ENCODE data around the gene CCR1.

CCR1 gene

DNA sequence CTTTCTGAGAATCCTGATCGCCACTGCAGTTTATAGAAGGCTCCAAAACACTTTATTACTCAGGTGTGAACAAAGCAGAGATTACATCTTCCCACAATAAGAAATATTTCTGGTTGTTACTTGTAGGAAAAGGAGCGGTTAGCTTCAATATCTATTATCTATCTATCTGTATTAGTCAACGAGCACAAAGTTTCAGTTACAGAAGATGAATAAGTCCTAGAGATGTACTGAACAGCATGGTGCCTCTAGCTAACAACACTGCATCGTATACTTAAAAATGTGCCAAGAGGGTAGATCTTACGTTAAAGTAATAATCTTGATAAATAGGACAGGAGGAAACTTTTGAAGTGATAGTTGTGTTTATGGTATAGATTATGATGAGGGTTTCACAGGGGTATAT is 23.2 kb upstream of the CCR1 start (continued):
- TF ChIP-seq, protein P1, sequence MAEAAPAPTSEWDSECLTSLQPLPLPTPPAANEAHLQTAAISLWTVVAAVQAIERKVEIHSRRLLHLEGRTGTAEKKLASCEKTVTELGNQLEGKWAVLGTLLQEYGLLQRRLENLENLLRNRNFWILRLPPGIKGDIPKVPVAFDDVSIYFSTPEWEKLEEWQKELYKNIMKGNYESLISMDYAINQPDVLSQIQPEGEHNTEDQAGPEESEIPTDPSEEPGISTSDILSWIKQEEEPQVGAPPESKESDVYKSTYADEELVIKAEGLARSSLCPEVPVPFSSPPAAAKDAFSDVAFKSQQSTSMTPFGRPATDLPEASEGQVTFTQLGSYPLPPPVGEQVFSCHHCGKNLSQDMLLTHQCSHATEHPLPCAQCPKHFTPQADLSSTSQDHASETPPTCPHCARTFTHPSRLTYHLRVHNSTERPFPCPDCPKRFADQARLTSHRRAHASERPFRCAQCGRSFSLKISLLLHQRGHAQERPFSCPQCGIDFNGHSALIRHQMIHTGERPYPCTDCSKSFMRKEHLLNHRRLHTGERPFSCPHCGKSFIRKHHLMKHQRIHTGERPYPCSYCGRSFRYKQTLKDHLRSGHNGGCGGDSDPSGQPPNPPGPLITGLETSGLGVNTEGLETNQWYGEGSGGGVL (tag by site-specific recombination; IDR thresholded peaks at IDR 0.05), result no peak
- no peak for TF ChIP-seq BCL11B (tag by site-specific recombination; IDR thresholded peaks at IDR 0.05; ENCODE audit: low read depth)

DNA sequence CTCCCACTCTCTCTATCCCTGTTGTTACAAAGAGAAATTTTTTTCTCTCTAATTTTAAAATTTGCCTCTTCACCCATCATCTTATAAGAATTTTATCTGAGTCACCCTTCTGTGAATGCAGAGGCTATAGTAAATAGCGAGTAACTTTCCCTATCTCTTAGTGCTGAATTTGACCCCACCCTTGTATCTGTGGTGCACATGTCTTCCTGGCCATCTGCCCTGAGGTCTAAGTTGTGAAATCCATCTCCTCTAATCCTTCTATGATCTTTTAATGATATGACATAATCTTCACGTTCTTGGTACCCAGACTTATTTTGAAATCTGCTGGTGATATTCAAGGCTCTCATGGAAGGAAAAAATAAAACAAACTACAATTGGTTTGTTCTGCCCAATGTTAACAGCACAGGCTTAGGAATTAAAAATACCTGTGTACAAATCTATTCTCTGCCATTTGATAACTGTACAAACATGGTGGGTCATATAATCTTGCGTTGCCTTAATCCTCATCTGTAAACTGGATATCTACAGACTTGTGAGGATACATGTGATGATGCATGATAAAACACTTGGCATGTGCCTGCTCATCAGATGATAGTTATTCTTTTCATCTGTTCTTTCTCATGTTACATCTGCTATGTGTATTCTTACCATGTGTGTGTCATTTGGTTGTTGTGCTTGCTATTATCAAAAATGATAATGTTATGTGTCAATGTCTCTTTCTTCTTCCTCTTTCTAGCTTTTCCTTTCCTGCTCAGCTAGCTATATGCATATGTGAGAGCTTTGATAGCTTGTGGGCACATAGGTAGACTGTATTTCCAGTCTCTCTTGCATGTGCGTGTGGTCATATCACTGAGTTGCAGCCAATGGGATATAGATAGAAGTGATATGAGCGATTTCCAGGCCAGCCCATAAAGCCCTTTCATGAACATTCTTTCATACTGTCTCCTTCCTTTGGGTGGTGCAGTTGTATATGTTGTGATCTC is 20.4 kb upstream of the CCR1 start:
- CTCF ChIA-PET, result interaction anchor here (0.6 kb wide), 1 partner anchor 150 kb away, joined by 4 read pairs; no protein-coding TSS in a partner anchor
- H3K27ac ChIP-seq (ENCODE audit: extremely low read depth, low read depth, low read length), result no peak overlapping the region
- no peak overlapping the region for H3K4me3 ChIP-seq (ENCODE audit: low read depth, low read length)
- H3K4me1 ChIP-seq (ENCODE audit: control insufficient read depth, insufficient read depth, low read length), result no peaks in the 10 kb centered on the region
- H3K36me3 ChIP-seq (ENCODE audit: control insufficient read depth in 2 of 2, insufficient read depth in 1 of 2, low read length in 2 of 2), result no peaks in the 10 kb centered on the region
- TF ChIP-seq GLI4 (tag by site-specific recombination; IDR thresholded peaks at IDR 0.05), result no peak
- TF ChIP-seq HOXC10 (CRISPR knock-in tag; IDR thresholded peaks at IDR 0.05), result no peak
- TF ChIP-seq ZNF529 (tag by site-specific recombination; IDR thresholded peaks at IDR 0.05; ENCODE audit: insufficient replicate concordance), result no peak
- no peak for TF ChIP-seq ZNF266 (tag by site-specific recombination; IDR thresholded peaks at IDR 0.05; ENCODE audit: low read depth)
- TF ChIP-seq ZNF514 (tag by site-specific recombination; IDR thresholded peaks at IDR 0.05), result no peak
- TF ChIP-seq ZNF416 (tag by site-specific recombination; IDR thresholded peaks at IDR 0.05), result no peak
- no peak for TF ChIP-seq ZNF114 (tag by site-specific recombination; IDR thresholded peaks at IDR 0.05)
- TF ChIP-seq ZNF843 (tag by site-specific recombination; IDR thresholded peaks at IDR 0.05), result no peak
- H3K9me3 ChIP-seq (ENCODE audit: control insufficient read depth, insufficient read depth, low read depth, low read length), result no peaks in the 10 kb centered on the region
- POLR2A ChIA-PET, result no interaction called here

DNA sequence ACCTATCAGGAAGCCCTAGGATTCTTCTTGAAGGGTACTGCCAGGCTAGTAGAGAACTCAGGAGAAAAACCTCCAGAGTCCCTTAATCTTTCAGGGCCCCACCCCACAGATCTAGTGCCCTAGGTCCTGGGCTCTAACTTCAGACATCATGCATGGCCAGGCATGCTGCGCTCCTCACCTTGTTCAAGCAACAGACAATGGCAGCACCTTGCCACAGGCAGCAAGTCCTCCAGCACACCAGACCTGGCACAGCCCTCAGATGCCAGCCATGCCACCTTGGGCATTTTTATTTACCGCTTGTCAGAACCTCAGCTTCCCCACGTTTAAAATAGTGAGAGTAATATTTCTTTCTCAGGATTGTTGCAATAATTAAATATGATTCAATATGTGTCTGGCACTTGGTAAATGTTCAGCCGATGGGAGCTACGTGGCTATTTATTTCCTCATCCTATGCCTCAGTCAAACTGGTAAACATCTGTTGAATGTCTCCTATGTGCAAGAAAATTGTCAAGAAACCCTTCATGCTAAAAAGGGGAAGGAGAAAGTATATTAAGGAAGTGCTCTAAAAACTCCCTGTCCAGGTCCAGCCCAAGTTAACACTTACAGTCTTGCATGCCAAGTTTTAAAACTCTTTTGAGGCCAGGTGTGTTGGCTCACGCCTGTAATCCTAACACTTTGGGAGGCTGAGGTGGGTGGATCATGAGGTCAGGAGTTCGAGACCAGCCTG is 14.5 kb upstream of the CCR1 start:
- Histone ChIP-seq H3K9me3 (ENCODE audit: control insufficient read depth, insufficient read depth, low read depth, low read length) (no peaks in the 10 kb centered on the region), H3K4me3 (ENCODE audit: low read depth, low read length) (no peak overlapping the region), H3K4me1 (ENCODE audit: control insufficient read depth, insufficient read depth, low read length) (no peaks in the 10 kb centered on the region), H3K36me3 (ENCODE audit: control insufficient read depth in 2 of 2, insufficient read depth in 1 of 2, low read length in 2 of 2) (no peaks in the 10 kb centered on the region), H3K27ac (ENCODE audit: extremely low read depth, low read depth, low read length) (no peak overlapping the region)
- ChIA-PET POLR2A (no interaction called here), CTCF (interaction anchor here (0.7 kb wide), 1 partner anchor 493 kb away, joined by 3 read pairs; no protein-coding TSS in a partner anchor)
- no peak for TF ChIP-seq ZBTB26 (tag by site-specific recombination; optimal IDR thresholded peaks at IDR 0.05)
- TF ChIP-seq GLIS2 (tag by site-specific recombination; IDR thresholded peaks at IDR 0.05), result no peak
- no peak for TF ChIP-seq ZEB2 (tag by site-specific recombination; IDR thresholded peaks at IDR 0.05)
- TF ChIP-seq, protein P2, sequence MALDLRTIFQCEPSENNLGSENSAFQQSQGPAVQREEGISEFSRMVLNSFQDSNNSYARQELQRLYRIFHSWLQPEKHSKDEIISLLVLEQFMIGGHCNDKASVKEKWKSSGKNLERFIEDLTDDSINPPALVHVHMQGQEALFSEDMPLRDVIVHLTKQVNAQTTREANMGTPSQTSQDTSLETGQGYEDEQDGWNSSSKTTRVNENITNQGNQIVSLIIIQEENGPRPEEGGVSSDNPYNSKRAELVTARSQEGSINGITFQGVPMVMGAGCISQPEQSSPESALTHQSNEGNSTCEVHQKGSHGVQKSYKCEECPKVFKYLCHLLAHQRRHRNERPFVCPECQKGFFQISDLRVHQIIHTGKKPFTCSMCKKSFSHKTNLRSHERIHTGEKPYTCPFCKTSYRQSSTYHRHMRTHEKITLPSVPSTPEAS (tag by site-specific recombination; IDR thresholded peaks at IDR 0.05), result no peak
- no peak for TF ChIP-seq ZXDB (tag by site-specific recombination; IDR thresholded peaks at IDR 0.05)
- no peak for TF ChIP-seq ZNF654 (tag by site-specific recombination; IDR thresholded peaks at IDR 0.05; ENCODE audit: low read depth)
- TF ChIP-seq, protein P3, sequence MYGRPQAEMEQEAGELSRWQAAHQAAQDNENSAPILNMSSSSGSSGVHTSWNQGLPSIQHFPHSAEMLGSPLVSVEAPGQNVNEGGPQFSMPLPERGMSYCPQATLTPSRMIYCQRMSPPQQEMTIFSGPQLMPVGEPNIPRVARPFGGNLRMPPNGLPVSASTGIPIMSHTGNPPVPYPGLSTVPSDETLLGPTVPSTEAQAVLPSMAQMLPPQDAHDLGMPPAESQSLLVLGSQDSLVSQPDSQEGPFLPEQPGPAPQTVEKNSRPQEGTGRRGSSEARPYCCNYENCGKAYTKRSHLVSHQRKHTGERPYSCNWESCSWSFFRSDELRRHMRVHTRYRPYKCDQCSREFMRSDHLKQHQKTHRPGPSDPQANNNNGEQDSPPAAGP (tag by site-specific recombination; IDR thresholded peaks at IDR 0.05), result no peak
- no peak for TF ChIP-seq ZBTB48 (tag by site-specific recombination; IDR thresholded peaks at IDR 0.05)
- TF ChIP-seq ZNF843 (tag by site-specific recombination; IDR thresholded peaks at IDR 0.05), result no peak
- no peak for TF ChIP-seq IKZF3 (tag by site-specific recombination; IDR thresholded peaks at IDR 0.05)
- no peak for TF ChIP-seq TCF7L2 (IDR thresholded peaks at IDR 0.05; ENCODE audit: borderline replicate concordance, low read depth, low read length)
- no peak for TF ChIP-seq ZNF529 (tag by site-specific recombination; IDR thresholded peaks at IDR 0.05; ENCODE audit: insufficient replicate concordance)
- no peak for TF ChIP-seq ZNF514 (tag by site-specific recombination; IDR thresholded peaks at IDR 0.05)
- no peak for TF ChIP-seq ZNF768 (tag by site-specific recombination; IDR thresholded peaks at IDR 0.05)
